Measurements from ENCODE around the gene PDE3B.
"Not testable (repeated sequence)": the region's sequence is repeated elsewhere in the genome, so short reads cannot be mapped to it uniquely, and the experiment has no call there.

GRCh38 chr11:14664926-14665325 is 21.3 kb downstream of the PDE3B start:
- not testable (repeated sequence) for TF ChIP-seq POLR2A, CTCF (IDR thresholded peaks at IDR 0.05)

Data from breast epithelium (tissue), 3 donors.